Hepatocyte (in vitro differentiated cells): ENCODE measurements around the gene BSN.

Experiments
- CTCF ChIP-seq: fragments of 200-600 bp; sonication (generic); IDR thresholded peaks from 2 replicates; pipeline ENCODE4 v1.5.1; 2016; ENCODE audit warnings: antibody characterized with exemption, mild to moderate bottlenecking; ENCODE audit not compliant: poor library complexity
- EZH2 ChIP-seq: fragments of 200-600 bp; sonication (generic); IDR thresholded peaks from 2 replicates; pipeline ENCODE4 v1.6.1; 2016; ENCODE audit warnings: antibody characterized with exemption, mild to moderate bottlenecking, borderline replicate concordance

- TF ChIP-seq CTCF (no peak), EZH2 (no peak)
These were observed 37.3 kb downstream of the BSN start for GRCh38 chr3:49591615-49592014.
